Ramos (cell line): Measurements from ENCODE around the gene IRAK2.

ENCODE experiments used
- in situ Hi-C: fragments of 300-500 bp; cut with MboI; formaldehyde crosslinking; loops from one replicate; pipeline ENCODE4 v1.14.3; 2022; ENCODE audit warnings: low sequenced_read_pairs; ENCODE audit not compliant: unreplicated experiment

Gene IRAK2

GRCh38 chr3:10187290-10187876 lies 22.7 kb downstream of the IRAK2 start:
- in situ Hi-C loops: no loop called here

GRCh38 chr3:10187944-10188343 lies 23.2 kb downstream of the IRAK2 start:
- in situ Hi-C loops: no loop called here

- in situ Hi-C loops: no loop called here
Measured at GRCh38 chr3:10188804-10189556, 24.3 kb downstream of the IRAK2 start.

GRCh38 chr3:10189557-10190354 lies 25.0 kb downstream of the IRAK2 start:
- in situ Hi-C loops: no loop called here

DNA sequence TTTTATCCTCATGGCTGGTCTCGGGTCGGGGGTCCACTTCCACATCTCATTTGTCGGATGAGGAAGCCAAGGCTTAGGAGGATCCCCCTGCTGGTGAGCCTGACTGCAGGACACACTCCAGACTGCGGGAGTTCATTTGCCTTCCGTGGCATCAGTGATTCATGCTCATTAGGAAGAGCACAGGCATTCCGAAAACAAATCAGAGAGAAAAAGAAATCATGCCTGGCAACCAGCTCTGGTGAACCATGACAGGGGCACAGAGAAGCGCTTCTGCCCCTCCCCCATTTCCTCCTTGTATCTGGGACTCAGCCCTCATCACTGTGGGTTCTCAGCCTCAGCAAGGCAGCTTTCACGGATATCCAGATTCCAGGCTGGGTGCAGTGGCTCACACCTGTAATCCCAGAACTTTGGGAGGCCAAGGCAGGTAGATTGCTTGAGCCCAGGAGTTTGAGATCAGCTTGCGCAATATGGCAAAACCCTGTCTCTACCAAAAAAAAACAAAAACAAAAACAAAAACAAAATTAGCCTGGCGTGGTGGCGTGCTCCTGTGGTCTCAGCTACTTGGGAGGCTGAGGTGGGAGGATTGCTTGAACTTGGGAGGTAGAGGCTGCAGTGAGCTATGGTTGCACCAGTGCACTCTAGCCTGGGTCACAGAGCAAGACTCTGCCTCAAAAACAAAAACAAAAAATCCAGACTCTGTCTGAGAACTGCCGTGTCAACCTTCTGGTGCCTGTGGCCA lies 28.4 kb downstream of the IRAK2 start:
- in situ Hi-C loops: no loop called here

GRCh38 chr3:10193692-10194327 lies 29.1 kb downstream of the IRAK2 start:
- in situ Hi-C loops: no loop called here

GRCh38 chr3:10194328-10195071 lies 29.8 kb downstream of the IRAK2 start:
- in situ Hi-C loops: no loop called here

DNA sequence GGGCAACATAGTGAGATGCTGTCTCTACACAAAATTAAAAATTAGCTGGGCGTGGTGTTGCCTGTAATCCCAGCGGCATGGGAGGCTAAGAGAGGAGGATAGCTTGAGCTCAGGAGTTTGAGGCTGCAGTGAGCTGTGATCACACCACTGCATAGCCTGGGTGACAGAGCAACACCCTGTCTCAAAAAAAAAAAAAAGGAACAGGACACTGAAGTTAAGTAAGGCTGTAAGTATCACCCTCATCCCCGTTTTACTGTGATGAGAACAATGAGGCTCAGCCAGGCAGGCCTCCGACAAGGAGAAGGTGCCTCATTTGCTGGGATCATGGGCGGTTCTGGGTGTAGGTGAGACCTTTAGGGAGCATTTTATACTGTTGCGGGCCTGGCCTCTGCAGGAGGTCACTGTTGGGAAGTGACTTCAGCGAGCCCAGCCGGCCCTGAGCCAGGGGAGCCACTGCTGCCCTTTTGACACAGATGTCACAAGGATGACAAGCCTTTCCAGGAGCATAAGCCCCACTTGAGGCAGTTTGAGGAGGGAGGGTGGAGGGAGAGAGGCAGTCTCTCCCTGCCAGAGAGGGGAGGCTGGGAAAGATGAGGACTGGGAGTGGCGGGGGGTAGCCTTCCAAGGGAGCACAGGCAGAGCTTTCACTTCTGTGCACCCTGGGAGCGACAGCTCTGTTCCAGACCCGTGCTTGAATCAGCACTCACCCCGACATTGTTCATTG lies 30.8 kb downstream of the IRAK2 start:
- in situ Hi-C loops: no loop called here

DNA sequence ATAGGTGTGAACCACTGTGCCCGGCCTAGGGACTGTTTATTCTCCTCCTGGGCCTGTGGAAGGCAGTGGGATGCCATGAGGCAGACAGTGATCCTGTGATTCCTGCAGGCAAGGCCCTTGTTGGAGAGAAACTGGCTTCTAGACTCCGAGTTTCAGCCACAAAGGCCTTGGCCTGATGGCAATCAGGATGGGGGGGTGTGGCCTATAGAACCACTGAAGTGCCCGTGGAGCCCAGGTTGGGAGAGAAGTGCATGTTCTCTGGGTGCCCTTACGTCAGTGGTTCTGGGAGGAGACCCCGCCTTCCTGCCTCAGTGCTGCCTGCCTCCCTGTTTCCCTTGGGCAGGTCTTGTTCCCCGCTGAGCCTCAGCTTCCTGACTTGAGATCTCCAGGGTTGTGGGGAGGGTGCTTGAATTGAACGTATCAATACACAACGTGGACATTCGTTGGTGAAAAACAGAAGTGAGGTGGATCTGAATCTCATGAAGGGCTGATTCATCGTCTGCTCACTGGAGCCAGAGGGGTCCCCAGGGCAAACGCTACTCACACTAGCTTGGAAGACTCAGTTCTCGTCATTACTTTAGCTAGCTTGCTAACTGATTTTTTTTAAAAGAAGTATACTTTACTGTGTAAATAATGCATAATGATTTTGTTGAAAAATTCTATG lies 31.8 kb downstream of the IRAK2 start:
- in situ Hi-C loops: no loop called here

GRCh38 chr3:10198226-10198625 lies 33.5 kb downstream of the IRAK2 start:
- in situ Hi-C loops: no loop called here

DNA sequence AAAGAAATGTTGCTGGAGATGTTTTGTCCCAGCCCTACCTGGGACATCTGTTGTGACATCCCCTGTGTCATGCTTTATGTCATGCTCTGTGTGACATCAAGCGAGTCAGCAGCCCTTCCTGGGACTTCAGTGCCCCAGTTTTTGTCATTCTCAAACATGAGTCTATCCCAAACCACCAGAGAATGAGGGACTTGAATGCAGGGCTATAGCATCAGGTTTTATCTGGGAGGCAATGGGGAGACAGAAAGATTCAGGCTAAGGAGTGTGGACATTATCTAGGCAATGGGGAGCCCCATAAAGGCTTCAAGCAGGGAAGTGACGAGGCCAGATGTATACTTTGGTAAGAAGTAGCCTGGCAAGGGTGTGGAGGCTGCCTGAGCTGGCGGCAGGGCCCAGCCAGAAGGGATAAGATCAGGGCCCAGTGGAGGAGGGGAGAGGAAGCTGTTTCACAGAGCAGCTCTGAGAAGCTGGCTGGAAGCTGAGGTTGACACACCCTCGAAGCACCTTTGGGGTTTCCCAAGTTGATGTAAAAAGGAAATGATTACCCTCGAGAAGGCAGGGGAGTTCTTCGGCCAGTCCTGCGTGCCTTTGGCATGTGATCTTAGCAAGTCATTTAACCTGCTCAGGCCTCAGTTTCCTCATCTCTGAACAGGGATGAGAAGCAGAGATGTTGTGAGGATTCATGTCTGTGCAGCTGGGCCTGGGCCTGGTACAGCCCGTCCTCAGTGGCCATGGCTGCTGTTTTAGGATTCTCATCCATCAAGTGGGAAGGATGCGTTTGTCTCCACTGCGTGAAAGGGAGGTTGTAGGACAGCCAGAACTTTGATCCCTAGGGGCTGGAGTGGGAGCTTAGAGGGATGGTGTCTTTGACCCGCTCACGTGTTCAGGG lies 34.3 kb downstream of the IRAK2 start:
- in situ Hi-C loops: no loop called here

DNA sequence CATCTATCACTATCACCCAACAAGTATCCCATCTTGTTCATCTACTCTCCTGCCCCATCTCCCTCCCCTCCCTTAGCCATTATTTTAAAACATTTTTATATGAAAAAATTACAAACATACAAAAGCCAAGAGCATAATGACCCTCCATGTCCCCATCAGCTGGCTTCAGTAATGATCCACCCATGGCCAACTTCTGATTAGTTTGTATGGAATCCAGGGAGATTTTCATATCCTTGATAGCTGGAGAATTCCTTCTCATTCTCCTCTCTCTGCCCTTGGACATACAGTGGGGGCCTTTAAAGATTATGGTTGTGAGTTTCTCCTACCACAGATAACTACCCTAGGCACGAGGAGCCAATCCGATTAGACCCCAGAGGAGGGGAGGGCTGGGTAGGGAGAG lies 40.2 kb downstream of the IRAK2 start:
- in situ Hi-C loops: no loop called here

DNA sequence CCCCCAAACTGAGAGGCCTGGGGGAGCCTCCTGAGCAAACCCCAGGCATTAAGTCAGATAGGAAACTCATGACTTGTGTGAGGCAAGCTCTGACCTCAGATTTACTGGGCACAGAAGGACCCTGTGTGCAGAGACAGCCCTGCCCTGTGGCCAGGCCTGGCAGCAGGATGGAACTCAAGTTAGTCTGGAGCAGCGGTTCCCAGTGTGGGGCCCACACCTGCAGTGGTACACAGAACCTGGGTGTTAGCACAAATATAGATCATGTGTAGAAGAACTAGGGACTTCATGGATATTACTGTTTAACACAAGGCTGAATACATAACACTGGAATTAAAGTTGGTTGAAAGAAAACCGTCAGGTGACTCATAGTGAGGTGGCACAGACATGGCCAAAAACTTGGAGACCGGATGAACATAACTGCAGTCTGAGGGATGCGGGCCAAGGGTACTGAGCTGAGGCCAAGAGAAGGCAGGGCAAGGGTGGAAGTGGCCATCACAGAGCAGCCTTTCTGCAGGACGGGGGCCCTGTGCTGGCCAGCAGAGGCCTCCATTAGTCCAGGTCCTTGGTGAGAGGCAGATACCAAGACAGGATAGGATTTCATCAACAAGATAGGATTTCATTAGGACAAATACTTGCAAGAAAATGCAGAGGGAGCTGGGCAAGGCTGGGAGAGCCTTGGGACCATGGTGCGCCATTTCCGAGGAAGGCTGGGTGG lies 40.9 kb downstream of the IRAK2 start:
- in situ Hi-C loops: no loop called here

DNA sequence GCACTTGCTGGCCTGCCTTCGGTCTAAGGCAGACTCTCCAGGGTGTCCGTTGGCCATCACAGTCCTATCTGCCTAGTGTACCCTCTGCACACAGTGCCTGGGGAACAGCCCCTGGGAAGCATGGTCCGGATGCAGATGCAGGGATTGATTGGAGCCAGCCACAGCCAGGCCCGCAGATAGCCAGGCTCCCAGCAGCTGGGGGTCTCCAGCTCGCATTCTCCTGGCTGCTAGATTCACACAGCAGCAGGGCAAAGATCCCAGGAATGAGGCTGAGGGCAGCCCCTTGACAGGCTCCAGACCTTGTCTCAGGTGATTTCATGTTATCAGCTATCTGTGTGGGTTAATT lies 41.4 kb downstream of the IRAK2 start:
- in situ Hi-C loops: no loop called here

DNA sequence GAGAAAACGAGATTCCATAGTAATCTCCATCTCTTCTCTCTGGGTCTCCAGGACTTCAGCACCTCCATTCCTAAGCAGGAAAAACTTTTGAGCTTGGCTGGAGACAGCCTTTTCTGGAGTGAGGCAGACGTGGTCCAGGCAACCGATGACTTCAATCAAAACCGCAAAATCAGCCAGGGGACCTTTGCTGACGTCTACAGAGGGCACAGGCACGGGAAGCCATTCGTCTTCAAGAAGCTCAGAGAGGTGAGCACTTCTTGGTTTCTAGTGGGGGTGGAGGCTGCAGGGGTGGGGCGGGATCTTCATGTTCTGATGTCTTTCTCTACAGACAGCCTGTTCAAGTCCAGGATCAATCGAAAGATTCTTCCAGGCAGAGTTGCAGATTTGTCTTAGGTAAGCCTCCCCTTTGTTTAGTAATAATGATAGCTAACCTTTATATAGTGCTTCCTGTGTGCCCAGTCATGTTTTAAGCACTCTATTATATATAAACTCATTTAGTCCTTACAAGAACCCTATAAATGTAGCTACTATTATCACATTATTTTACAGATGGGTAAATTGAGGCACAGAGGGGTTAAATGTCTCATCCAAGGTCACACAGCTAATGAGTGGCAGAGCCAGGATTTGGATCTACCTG lies 48.6 kb downstream of the IRAK2 start:
- in situ Hi-C loops: no loop called here

GRCh38 chr3:10215578-10216368 lies 51.1 kb downstream of the IRAK2 start:
- in situ Hi-C loops: no loop called here
